Dendritic cell treated with granulocyte-macrophage colony-stimulating factor and Interleukin-4, amounts not matched to agents 40 ng/mL and 50 ng/mL, for 4 days (primary cell): ENCODE data around the gene RAPGEF5.

Experiments used
- H3K27ac Mint-ChIP-seq: one replicate; pipeline ENCODE4 v1.8.0; 2022; ENCODE audit warnings: mild to moderate bottlenecking, mixed read lengths
- H3K27me3 Mint-ChIP-seq: one replicate; pipeline ENCODE4 v1.8.0; 2022; ENCODE audit warnings: mild to moderate bottlenecking, mixed read lengths
- H3K36me3 Mint-ChIP-seq: one replicate; pipeline ENCODE4 v1.8.0; 2022; ENCODE audit warnings: low read depth, mixed read lengths
- H3K4me1 Mint-ChIP-seq: one replicate; pipeline ENCODE4 v1.8.0; 2022; ENCODE audit warnings: low read depth, mixed read lengths
- H3K4me3 Mint-ChIP-seq: one replicate; pipeline ENCODE4 v1.8.0; 2022; ENCODE audit warnings: mild to moderate bottlenecking, moderate library complexity, mixed read lengths
- H3K9me3 Mint-ChIP-seq: one replicate; pipeline ENCODE4 v1.8.0; 2022; ENCODE audit warnings: mixed read lengths
- intact Hi-C: fragments of 100-400 bp; cut with micrococcal nuclease; formaldehyde crosslinking; loops from one replicate; pipeline ENCODE4 v1.15.0; 2022

RAPGEF5 gene

GRCh38 chr7:22295402-22296264 lies 61.3 kb downstream of the RAPGEF5 start:
- no peaks in the 10 kb centered on the region for H3K27me3 Mint-ChIP-seq
- intact Hi-C loops, result no loop called here
- no peak overlapping the region for H3K27ac Mint-ChIP-seq
- no peak overlapping the region for H3K4me3 Mint-ChIP-seq
- no peaks in the 10 kb centered on the region for H3K9me3 Mint-ChIP-seq
- no peaks in the 10 kb centered on the region for H3K4me1 Mint-ChIP-seq
- H3K36me3 Mint-ChIP-seq, result no peaks in the 10 kb centered on the region

- Mint-ChIP-seq H3K4me3 (no peak overlapping the region), H3K27ac (no peak overlapping the region), H3K9me3 (no peaks in the 10 kb centered on the region), H3K36me3 (no peaks in the 10 kb centered on the region), H3K27me3 (no peaks in the 10 kb centered on the region), H3K4me1 (no peaks in the 10 kb centered on the region)
- intact Hi-C loops, result no loop called here
Observed at GRCh38 chr7:22292531-22292930, 64.4 kb downstream of the RAPGEF5 start.

GRCh38 chr7:22291977-22292376 lies 65.0 kb downstream of the RAPGEF5 start:
- no peaks in the 10 kb centered on the region for H3K36me3 Mint-ChIP-seq
- H3K4me3 Mint-ChIP-seq, result no peak overlapping the region
- no peaks in the 10 kb centered on the region for H3K27me3 Mint-ChIP-seq
- H3K27ac Mint-ChIP-seq, result no peak overlapping the region
- H3K9me3 Mint-ChIP-seq, result no peaks in the 10 kb centered on the region
- no peaks in the 10 kb centered on the region for H3K4me1 Mint-ChIP-seq
- intact Hi-C loops, result no loop called here

GRCh38 chr7:22288202-22288601 lies 68.8 kb downstream of the RAPGEF5 start:
- Mint-ChIP-seq H3K4me1 (no peaks in the 10 kb centered on the region), H3K27me3 (no peaks in the 10 kb centered on the region), H3K27ac (no peak overlapping the region), H3K9me3 (no peaks in the 10 kb centered on the region), H3K4me3 (no peak overlapping the region), H3K36me3 (no peaks in the 10 kb centered on the region)
- intact Hi-C loops, result no loop called here

GRCh38 chr7:22287412-22287811 lies 69.5 kb downstream of the RAPGEF5 start:
- H3K36me3 Mint-ChIP-seq, result no peaks in the 10 kb centered on the region
- intact Hi-C loops, result no loop called here
- no peaks in the 10 kb centered on the region for H3K27me3 Mint-ChIP-seq
- no peaks in the 10 kb centered on the region for H3K9me3 Mint-ChIP-seq
- H3K4me1 Mint-ChIP-seq, result no peaks in the 10 kb centered on the region
- no peak overlapping the region for H3K4me3 Mint-ChIP-seq
- H3K27ac Mint-ChIP-seq, result no peak overlapping the region

GRCh38 chr7:22286436-22286835 lies 70.5 kb downstream of the RAPGEF5 start:
- Mint-ChIP-seq H3K36me3 (no peaks in the 10 kb centered on the region), H3K9me3 (no peaks in the 10 kb centered on the region), H3K4me1 (no peaks in the 10 kb centered on the region), H3K4me3 (no peak overlapping the region), H3K27me3 (no peaks in the 10 kb centered on the region), H3K27ac (no peak overlapping the region)
- intact Hi-C loops, result no loop called here

- Mint-ChIP-seq H3K9me3 (no peaks in the 10 kb centered on the region), H3K4me1 (no peaks in the 10 kb centered on the region), H3K4me3 (no peak overlapping the region), H3K27ac (no peak overlapping the region), H3K27me3 (no peaks in the 10 kb centered on the region), H3K36me3 (no peaks in the 10 kb centered on the region)
- intact Hi-C loops, result no loop called here
Observed at GRCh38 chr7:22281481-22281880, 75.5 kb downstream of the RAPGEF5 start.

- H3K36me3 Mint-ChIP-seq, result no peaks in the 10 kb centered on the region
- H3K27me3 Mint-ChIP-seq, result no peaks in the 10 kb centered on the region
- intact Hi-C loops, result no loop called here
- no peaks in the 10 kb centered on the region for H3K4me1 Mint-ChIP-seq
- H3K4me3 Mint-ChIP-seq, result no peak overlapping the region
- no peaks in the 10 kb centered on the region for H3K9me3 Mint-ChIP-seq
- H3K27ac Mint-ChIP-seq, result no peak overlapping the region
Observed at GRCh38 chr7:22280031-22280430, 76.9 kb downstream of the RAPGEF5 start.

- H3K4me1 Mint-ChIP-seq, result no peaks in the 10 kb centered on the region
- intact Hi-C loops, result no loop called here
- no peaks in the 10 kb centered on the region for H3K36me3 Mint-ChIP-seq
- no peaks in the 10 kb centered on the region for H3K9me3 Mint-ChIP-seq
- H3K4me3 Mint-ChIP-seq, result no peak overlapping the region
- H3K27me3 Mint-ChIP-seq, result no peaks in the 10 kb centered on the region
- H3K27ac Mint-ChIP-seq, result no peak overlapping the region
Observed at GRCh38 chr7:22278660-22279059, 78.3 kb downstream of the RAPGEF5 start.

- H3K4me1 Mint-ChIP-seq, result no peaks in the 10 kb centered on the region
Observed at GRCh38 chr7:22277375-22277774, 79.6 kb downstream of the RAPGEF5 start.

GRCh38 chr7:22275661-22276060 lies 81.3 kb downstream of the RAPGEF5 start:
- intact Hi-C loops, result no loop called here
- H3K9me3 Mint-ChIP-seq, result no peaks in the 10 kb centered on the region
- no peaks in the 10 kb centered on the region for H3K27me3 Mint-ChIP-seq
- no peaks in the 10 kb centered on the region for H3K4me1 Mint-ChIP-seq
- H3K4me3 Mint-ChIP-seq, result no peak overlapping the region
- no peaks in the 10 kb centered on the region for H3K36me3 Mint-ChIP-seq
- H3K27ac Mint-ChIP-seq, result no peak overlapping the region

More at GRCh38 chr7:22277375-22277774, 79.6 kb downstream of the RAPGEF5 start:
- H3K27me3 Mint-ChIP-seq, result no peaks in the 10 kb centered on the region
- no peaks in the 10 kb centered on the region for H3K9me3 Mint-ChIP-seq
- no peak overlapping the region for H3K27ac Mint-ChIP-seq
- intact Hi-C loops, result no loop called here
- no peak overlapping the region for H3K4me3 Mint-ChIP-seq
- H3K36me3 Mint-ChIP-seq, result no peaks in the 10 kb centered on the region

GRCh38 chr7:22271311-22271710 lies 85.6 kb downstream of the RAPGEF5 start:
- Mint-ChIP-seq H3K27me3 (no peaks in the 10 kb centered on the region), H3K4me1 (no peaks in the 10 kb centered on the region), H3K27ac (no peak overlapping the region), H3K9me3 (no peaks in the 10 kb centered on the region), H3K36me3 (no peaks in the 10 kb centered on the region), H3K4me3 (no peak overlapping the region)
- intact Hi-C loops, result no loop called here

GRCh38 chr7:22270371-22270770 lies 86.6 kb downstream of the RAPGEF5 start:
- Mint-ChIP-seq H3K36me3 (no peaks in the 10 kb centered on the region), H3K4me1 (no peaks in the 10 kb centered on the region), H3K4me3 (no peak overlapping the region), H3K27ac (no peak overlapping the region), H3K27me3 (no peaks in the 10 kb centered on the region), H3K9me3 (no peaks in the 10 kb centered on the region)
- intact Hi-C loops, result no loop called here

- no peaks in the 10 kb centered on the region for H3K27me3 Mint-ChIP-seq
- H3K4me3 Mint-ChIP-seq, result no peak overlapping the region
- intact Hi-C loops, result no loop called here
- H3K27ac Mint-ChIP-seq, result no peak overlapping the region
- no peaks in the 10 kb centered on the region for H3K36me3 Mint-ChIP-seq
- H3K4me1 Mint-ChIP-seq, result no peaks in the 10 kb centered on the region
- H3K9me3 Mint-ChIP-seq, result no peaks in the 10 kb centered on the region
Observed at GRCh38 chr7:22269963-22270362, 87.0 kb downstream of the RAPGEF5 start.

GRCh38 chr7:22268884-22269421 lies 88.0 kb downstream of the RAPGEF5 start:
- Mint-ChIP-seq H3K36me3 (no peaks in the 10 kb centered on the region), H3K4me3 (no peak overlapping the region), H3K27me3 (no peaks in the 10 kb centered on the region), H3K9me3 (no peaks in the 10 kb centered on the region), H3K4me1 (no peaks in the 10 kb centered on the region), H3K27ac (no peak overlapping the region)
- intact Hi-C loops, result no loop called here
